Daoy (cell line): ENCODE results near the gene WDR86. TPM values are rescaled to one million over a fixed set of nuclear protein-coding genes. Genes with fewer than 3 reads are reported as not detected.

Source experiments
- DNase-seq: peaks from one replicate; pipeline ENCODE4 v3.0.0-alpha.2; 2015; ENCODE audit warnings: low read depth
- total RNA-seq: library from RNA; depleted of rRNA; stranded (reverse); fragments of >200 nt; shearing (Covaris generic); gene quantifications from 2 replicates; pipeline ENCODE4 v1.2.3, GENCODE V29; 2014; rRNA removed

The WDR86 gene, protein sequence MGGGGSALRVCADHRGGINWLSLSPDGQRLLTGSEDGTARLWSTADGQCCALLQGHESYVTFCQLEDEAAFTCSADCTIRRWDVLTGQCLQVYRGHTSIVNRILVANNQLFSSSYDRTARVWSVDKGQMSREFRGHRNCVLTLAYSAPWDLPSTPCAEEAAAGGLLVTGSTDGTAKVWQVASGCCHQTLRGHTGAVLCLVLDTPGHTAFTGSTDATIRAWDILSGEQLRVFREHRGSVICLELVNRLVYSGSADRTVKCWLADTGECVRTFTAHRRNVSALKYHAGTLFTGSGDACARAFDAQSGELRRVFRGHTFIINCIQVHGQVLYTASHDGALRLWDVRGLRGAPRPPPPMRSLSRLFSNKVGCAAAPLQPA
- total RNA-seq, result 0.06 and 0.48 TPM in 2 replicates

GRCh38 chr7:151409667-151410404, at the start of gene WDR86:
Gene WDR86 (minus strand): TSS chr7:151410038. CDS start chr7:151409589, 449 bp downstream.
- DNase-seq, result no peak

DNA sequence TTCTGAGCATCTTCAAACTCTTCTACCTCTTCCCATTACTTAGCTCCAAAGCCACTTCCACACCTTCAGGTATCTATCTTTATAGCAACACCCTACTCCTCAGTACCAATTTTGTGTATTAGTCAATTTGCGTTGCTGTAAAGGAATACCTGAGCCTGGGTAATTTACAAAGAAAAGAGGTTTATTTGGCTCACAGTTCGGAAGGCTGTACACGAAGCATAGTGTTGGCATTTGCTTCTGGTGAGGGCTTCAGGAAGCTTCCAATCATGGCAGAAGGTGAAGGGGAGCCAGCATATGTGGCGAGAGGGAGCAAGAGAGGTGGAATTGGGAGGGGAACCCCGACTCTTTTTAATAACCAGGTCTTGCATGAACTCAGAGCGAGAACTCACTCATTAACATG, 47.7 kb upstream of the WDR86 start:
- no peak for DNase-seq

- DNase-seq, result no peak
These were observed 46.9 kb upstream of the WDR86 start for GRCh38 chr7:151456782-151457181.

- no peak for DNase-seq
These were observed 46.4 kb upstream of the WDR86 start for GRCh38 chr7:151456276-151456675.

DNA sequence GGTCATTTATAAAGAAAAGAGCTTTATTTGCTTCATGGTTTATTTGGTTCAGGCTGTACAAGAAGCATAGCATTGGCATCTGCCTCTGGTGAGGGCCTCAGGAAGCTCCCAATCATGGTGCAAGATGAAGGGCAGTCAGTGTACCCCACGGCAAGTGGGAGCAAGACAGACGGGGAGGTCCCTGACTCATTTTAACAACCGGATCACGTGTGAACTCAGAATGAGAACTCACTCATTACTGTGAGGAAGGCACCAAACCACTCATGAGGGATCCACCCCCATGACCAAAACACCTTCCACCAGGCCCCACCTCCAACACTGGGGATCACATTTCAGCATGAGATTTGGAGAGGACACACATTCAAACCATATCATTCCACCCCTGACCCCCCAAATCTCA, 45.9 kb upstream of the WDR86 start:
- DNase-seq, result peak; percentile 36

DNA sequence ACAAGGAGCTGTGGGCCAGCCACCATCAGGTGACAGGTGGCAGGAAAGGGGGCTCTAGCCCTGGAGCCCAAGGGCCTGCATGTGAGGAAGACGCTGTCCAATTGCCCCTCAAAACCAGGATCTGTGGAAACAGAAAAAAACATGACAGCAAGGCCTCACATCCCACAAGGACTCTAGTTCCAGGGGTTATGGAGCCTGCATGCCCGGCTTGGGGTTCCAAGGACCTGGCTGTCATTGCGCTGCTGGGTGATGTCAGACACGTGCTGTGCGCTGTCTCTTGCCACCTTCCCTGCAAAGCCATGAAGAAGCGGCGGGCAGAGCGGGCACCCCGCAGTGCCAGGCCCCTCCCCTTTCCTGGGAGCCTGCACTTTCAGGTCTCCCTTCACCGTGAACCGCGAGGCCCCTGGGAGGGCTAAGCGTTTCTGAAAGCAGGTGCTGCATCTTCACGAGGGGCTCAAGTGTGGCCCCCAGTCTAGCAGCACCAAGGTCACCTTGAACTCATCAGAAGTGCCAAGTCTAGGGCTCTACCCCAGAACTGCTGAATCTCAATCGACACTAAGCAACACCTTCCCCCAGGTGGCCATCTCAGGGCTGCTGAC, 45.2 kb upstream of the WDR86 start:
- DNase-seq, result no peak

DNA sequence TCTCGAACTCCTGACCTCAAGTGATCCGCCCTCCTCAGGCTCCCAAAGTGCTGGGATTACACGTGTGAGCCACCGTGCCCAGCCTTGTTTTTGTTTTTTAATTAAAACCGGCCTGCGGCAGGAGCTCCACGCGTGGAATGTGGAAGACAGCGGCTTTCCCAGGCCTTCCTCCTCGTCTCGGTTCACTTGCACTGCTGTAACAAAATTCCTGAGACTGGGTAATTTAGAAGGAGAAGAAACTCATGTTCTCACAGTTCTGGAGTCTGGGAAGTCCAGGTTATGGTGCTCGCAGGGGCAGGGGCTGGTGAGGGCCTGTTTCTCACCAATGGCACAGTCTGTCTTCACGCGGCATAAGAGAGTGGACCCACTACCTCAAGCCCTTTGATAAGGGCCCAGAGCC, 44.5 kb upstream of the WDR86 start:
- DNase-seq, result no peak

GRCh38 chr7:151453326-151453791, 43.5 kb upstream of the WDR86 start:
- DNase-seq, result no peak

- no peak for DNase-seq
These were observed 43.0 kb upstream of the WDR86 start for GRCh38 chr7:151452680-151453325.

DNA sequence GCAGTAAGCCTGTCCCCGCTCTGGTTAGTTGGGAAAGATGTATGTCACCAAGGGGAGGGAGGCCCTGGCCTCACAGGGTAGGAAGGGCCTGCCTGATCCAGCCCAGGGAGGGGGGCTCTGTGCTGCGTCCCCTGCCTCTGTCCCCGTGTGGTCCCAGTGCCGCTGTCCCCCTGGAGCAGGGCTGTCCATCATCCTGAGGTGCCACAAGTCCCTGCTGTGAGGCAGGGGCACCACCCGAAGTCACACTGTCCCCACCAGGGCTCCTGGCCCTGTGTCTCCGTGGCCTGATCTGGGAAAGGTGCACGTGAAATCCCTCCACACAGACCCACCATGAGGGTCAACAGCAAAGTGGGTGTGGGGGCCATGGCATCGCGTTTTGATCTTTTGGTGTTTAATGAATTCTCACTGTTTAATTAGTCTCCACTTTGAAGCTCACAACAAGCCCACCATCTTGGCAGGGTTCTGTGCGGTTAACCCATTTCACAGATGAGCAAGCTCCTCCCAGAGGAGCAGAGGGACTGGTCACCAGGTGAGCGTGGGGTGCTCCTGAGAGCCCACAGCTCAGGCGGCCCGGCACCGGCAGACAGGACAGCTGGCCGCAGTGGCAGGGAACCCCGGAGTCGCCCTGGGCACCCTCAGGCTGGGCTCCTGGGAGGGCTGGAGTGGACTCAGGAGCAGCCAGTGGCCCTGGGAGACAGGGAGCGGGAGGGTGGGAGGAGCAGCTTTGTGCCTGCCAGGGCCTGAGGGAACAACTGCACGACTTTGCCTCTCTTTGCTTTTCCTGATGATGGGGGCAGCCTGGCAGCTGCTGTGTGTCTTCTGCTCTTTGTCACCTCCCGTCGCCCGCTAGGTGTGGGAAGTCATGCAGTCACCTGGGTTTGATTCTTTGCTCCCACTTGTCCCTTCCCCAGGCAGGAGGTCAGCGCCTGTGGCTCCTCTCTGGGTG, 42.1 kb upstream of the WDR86 start:
- DNase-seq, result no peak

DNA sequence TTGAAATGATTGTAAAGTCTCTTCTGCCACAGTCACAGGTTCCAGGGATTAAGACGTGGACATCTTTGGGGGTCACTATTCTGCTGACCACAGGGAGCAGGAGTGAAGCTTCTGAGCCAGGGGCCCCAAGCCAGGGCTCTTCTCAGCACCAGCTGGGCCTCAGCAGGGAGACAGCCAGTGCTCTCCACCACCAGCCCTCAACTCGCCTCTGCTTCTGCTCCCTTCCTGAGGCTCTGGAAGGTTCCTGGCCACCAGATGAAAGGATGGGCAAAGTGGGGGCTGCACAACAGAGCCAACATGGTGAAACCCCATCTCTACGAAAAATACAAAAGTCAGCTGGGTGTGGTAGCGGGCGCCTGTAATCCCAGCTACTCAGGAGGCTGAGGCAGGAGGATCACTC, 41.3 kb upstream of the WDR86 start:
- no peak for DNase-seq

DNA sequence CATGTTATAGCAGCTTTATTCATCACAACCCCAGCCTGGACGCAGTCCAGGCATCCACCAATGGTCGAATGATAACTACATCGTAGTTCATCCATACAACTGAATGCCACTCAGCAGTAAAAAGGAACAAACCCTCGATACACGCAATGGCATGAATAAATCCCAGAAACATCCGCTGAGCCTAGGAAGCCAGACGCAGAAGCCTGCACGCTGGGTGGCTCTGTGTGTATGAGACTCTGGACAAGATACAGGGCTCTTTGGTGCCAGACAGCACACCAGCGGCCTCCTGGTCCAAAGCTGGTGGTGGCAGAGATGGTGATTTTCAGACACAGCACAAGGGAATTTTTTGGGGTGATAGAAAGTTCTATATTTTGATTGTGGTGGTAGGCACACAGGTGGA, 40.2 kb upstream of the WDR86 start:
- no peak for DNase-seq

- DNase-seq, result peak; percentile 65
These were observed 38.7 kb upstream of the WDR86 start for GRCh38 chr7:151448261-151449252.

GRCh38 chr7:151447901-151448260, 38.0 kb upstream of the WDR86 start:
- no peak for DNase-seq

DNA sequence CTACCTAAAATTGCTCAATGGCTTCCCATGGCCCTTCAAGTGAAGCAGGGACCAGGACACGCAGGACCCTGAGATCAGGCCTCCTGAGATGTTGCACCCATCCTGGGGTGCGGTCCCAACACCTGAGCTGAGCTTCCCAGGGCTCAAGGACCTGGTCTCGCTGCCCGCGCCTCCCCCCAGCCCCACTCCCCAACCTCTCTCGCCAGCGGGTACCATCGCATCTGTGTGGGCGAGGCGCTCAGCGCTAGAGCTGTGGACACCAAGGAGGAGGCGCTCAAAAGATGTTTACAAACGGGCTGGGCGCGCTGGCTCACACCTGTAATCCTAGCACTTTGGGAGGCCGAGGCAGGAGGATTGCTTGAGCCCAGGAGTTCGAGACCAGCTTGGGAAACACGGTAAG, 37.5 kb upstream of the WDR86 start:
- DNase-seq, result no peak

- no peak for DNase-seq
These were observed 36.6 kb upstream of the WDR86 start for GRCh38 chr7:151446412-151446811.

- no peak for DNase-seq
These were observed 34.8 kb upstream of the WDR86 start for GRCh38 chr7:151444632-151445031.

DNA sequence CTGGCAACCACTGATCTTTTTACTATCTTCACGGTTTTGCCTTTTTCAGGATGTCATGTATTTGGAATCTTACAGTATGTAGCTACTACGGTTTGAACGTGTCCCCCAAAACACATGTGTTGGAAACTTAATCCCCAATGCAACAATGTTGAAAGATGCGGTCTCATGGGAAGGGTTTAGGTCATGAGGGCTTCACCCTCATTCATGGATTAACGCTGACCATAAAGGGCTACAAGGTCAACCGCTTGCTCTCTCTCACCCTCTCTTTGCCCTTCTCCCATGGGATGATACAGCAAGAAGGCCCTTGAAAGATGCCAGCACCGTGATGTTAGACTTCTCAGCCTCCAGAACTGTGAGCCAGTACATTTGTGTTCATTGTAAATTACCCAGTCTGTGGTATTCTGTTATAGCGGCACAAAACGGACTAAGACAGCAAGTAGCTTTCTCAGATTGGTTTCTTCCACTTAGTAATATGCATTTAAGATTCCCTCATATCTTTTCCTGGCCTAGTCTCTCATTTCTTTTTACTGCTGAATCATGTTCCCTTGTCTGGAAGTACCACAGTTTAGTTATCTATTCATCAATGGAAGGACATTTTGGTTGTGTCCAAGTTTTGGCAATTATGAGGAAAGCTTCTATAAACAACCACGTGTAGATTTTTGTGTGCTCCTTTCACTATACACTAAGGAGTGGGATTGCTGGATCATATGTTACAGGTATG, 33.1 kb upstream of the WDR86 start:
- DNase-seq, result no peak

- no peak for DNase-seq
These were observed 31.1 kb upstream of the WDR86 start for GRCh38 chr7:151440799-151441445.
